ENCODE measurements around the gene MAP3K2. TPM values are rescaled to one million over a fixed set of nuclear protein-coding genes. Genes with fewer than 3 reads are reported as not detected.

MAP3K2 gene
- total and polyA plus RNA-seq, 2 experiments from 2014 or later: 36.7 to 41.0 TPM

GRCh38 chr2:127254386-127254981, 133.3 kb downstream of the MAP3K2 start:
- Histone ChIP-seq H2AFZ (no peak overlapping the region), H3K36me3 (ENCODE audit: low read depth) (peaks cover 12% of the 10 kb centered on the region; the same call in 1 of the 2 replicates), H3K4me3 (no peak overlapping the region), H3F3A (ENCODE audit: insufficient read depth) (no peaks in the 10 kb centered on the region), H3K79me2 (ENCODE audit: insufficient read depth) (no peaks in the 10 kb centered on the region), H3K27ac (no peak overlapping the region), H3K27me3 (replicated peaks; ENCODE audit: insufficient read depth) (no peaks in the 10 kb centered on the region), H3K9ac (no peak overlapping the region), H3K9me2 (ENCODE audit: insufficient read depth) (no peaks in the 10 kb centered on the region), H4K20me1 (ENCODE audit: insufficient read depth) (no peaks in the 10 kb centered on the region), H3K4me2 (ENCODE audit: unreplicated experiment) (no peak overlapping the region), H3K9me3 (ENCODE audit: low read depth) (no peaks in the 10 kb centered on the region), H3K4me1 (ENCODE audit: insufficient read depth) (peaks cover 14% of the 10 kb centered on the region)
- 44 to 45% methylated on average over 7 of the region's 7 CpGs for WGBS, 2 experiments (ENCODE audit: low coverage in 1 of 2, low lambda C conversion rate in 2 of 2, missing lambda C conversion rate in 2 of 2)
- DNase-seq: peak; percentile 30
- TF ChIP-seq EZH2phosphoT487 (IDR thresholded peaks at IDR 0.05; ENCODE audit: insufficient read depth, low read depth) (no peak), EZH2 (IDR thresholded peaks at IDR 0.05; ENCODE audit: insufficient read depth, poor library complexity, severe bottlenecking) (no peak)
- in situ Hi-C loops (cut with MboI): no loop called here

Small RNAs within 50 kb of the gene (microRNA-seq; reads per million reads assigned to microRNA genes)
- not detected for gene MIR4783 (ENCODE audit: borderline number of aligned reads)

Small RNAs within 50 kb of the gene (small RNA-seq; reads per million reads assigned to genes)
- not detected for gene MIR4783 (ENCODE audit: low read depth, low replicate concordance)
- not detected for gene RNU6-1147P (ENCODE audit: low read depth, low replicate concordance)

Other genes with a start within 250 kb of the MAP3K2 start
- 0.13 and 0.65 TPM in 2 replicates for gene CYP27C1, start 167.7 kb downstream of the MAP3K2 start, total RNA-seq (2014; rRNA removed; shearing (Covaris generic))
- gene CYP27C1, start 167.7 kb downstream of the MAP3K2 start, polyA plus RNA-seq (2016; fragmentation: Nextera tagmentation; extraction: Ambion mirVana): 0.70 and 0.73 TPM in 2 replicates
- 38.8 and 42.9 TPM in 2 replicates for gene ERCC3, start 93.8 kb downstream of the MAP3K2 start, total RNA-seq (2014; rRNA removed; shearing (Covaris generic))
- 37.5 and 41.8 TPM in 2 replicates for gene ERCC3, start 93.8 kb downstream of the MAP3K2 start, polyA plus RNA-seq (2016; fragmentation: Nextera tagmentation; extraction: Ambion mirVana)
- not detected in 2 replicates for gene PROC, start 30.5 kb upstream of the MAP3K2 start, total RNA-seq (2014; rRNA removed; shearing (Covaris generic))
- not detected in 2 replicates for gene PROC, start 30.5 kb upstream of the MAP3K2 start, polyA plus RNA-seq (2016; fragmentation: Nextera tagmentation; extraction: Ambion mirVana)
- 23.3 and 32.4 TPM in 2 replicates for gene IWS1, start 138.5 kb upstream of the MAP3K2 start, total RNA-seq (2014; rRNA removed; shearing (Covaris generic))
- gene IWS1, start 138.5 kb upstream of the MAP3K2 start, polyA plus RNA-seq (2016; fragmentation: Nextera tagmentation; extraction: Ambion mirVana): 41.1 and 42.4 TPM in 2 replicates
- under 0.01 TPM in 1 of 2 replicates, not detected in the other for gene MYO7B, start 147.7 kb upstream of the MAP3K2 start, total RNA-seq (2014; rRNA removed; shearing (Covaris generic))
- not detected in 2 replicates for gene MYO7B, start 147.7 kb upstream of the MAP3K2 start, polyA plus RNA-seq (2016; fragmentation: Nextera tagmentation; extraction: Ambion mirVana)

Measured in GM23248 (cell line).